ENCODE measurements around the gene KRTAP4-1.
"Not testable (repeated sequence)": the region's sequence is repeated elsewhere in the genome, so short reads cannot be mapped to it uniquely, and the experiment has no call there.

The KRTAP4-1 gene

GRCh38 chr17:41184480-41184961 is at the start of gene KRTAP4-1:
TSS of gene KRTAP4-1 (minus strand) at chr17:41184911. CDS start at chr17:41184854, 57 bp downstream.
- POLR2A ChIA-PET = no interaction called here
- TF ChIP-seq ZNF384 (IDR thresholded peaks at IDR 0.05) = no peak
- TF ChIP-seq PKNOX1 (IDR thresholded peaks at IDR 0.05) = no peak
- no peak for TF ChIP-seq FOXA1 (IDR thresholded peaks at IDR 0.05)
- no peak for TF ChIP-seq CTBP1 (IDR thresholded peaks at IDR 0.05; ENCODE audit: borderline replicate concordance)
- no peak for TF ChIP-seq SP1 (IDR thresholded peaks at IDR 0.05)
- no peak for TF ChIP-seq LEF1 (IDR thresholded peaks at IDR 0.05; ENCODE audit: borderline replicate concordance)
- TF ChIP-seq BHLHE40 (IDR thresholded peaks at IDR 0.05; ENCODE audit: borderline replicate concordance) = no peak
- TF ChIP-seq ARNT (IDR thresholded peaks at IDR 0.05) = no peak
- TF ChIP-seq NFRKB (IDR thresholded peaks at IDR 0.05) = no peak
- no peak for TF ChIP-seq SUZ12 (IDR thresholded peaks at IDR 0.05)
- no peak for TF ChIP-seq HDGF (IDR thresholded peaks at IDR 0.05; ENCODE audit: borderline replicate concordance)
- TF ChIP-seq FOXK2 (IDR thresholded peaks at IDR 0.05) = no peak
- TF ChIP-seq TARDBP (IDR thresholded peaks at IDR 0.05) = no peak
- TF ChIP-seq L3MBTL2 (conservative IDR thresholded peaks at IDR 0.05) = no peak
- no peak for TF ChIP-seq ELF4 (IDR thresholded peaks at IDR 0.05)
- no peak for TF ChIP-seq FOXM1 (IDR thresholded peaks at IDR 0.05; ENCODE audit: borderline replicate concordance)
- CTCF ChIA-PET = no interaction called here
- DNase-seq (ENCODE audit: extremely low spot score) = no peak

- POLR2A ChIA-PET; DNase-seq (ENCODE audit: extremely low spot score): not testable (repeated sequence)
- CTCF ChIA-PET = interaction anchor here (1.0 kb wide), 1 partner anchor 316 kb away, joined by 4 read pairs; no protein-coding TSS in a partner anchor
Observed at GRCh38 chr17:41232399-41233105, 47.8 kb upstream of the KRTAP4-1 start, which contains the start of gene KRTAP9-3. TSS of gene KRTAP9-3 (plus strand) at chr17:41232449. CDS start at chr17:41232502, 53 bp downstream.

GRCh38 chr17:41231731-41232130 is 47.0 kb upstream of the KRTAP4-1 start:
- CTCF ChIA-PET = no interaction called here
- TF ChIP-seq NFRKB (IDR thresholded peaks at IDR 0.05) (no peak), CTBP1 (IDR thresholded peaks at IDR 0.05; ENCODE audit: borderline replicate concordance) (no peak), BHLHE40 (IDR thresholded peaks at IDR 0.05; ENCODE audit: borderline replicate concordance) (no peak), ARNT (IDR thresholded peaks at IDR 0.05) (no peak), FOXM1 (IDR thresholded peaks at IDR 0.05; ENCODE audit: borderline replicate concordance) (no peak), ELF4 (IDR thresholded peaks at IDR 0.05) (no peak), LEF1 (IDR thresholded peaks at IDR 0.05; ENCODE audit: borderline replicate concordance) (no peak), TARDBP (IDR thresholded peaks at IDR 0.05) (no peak), ZNF384 (IDR thresholded peaks at IDR 0.05) (no peak), HDGF (IDR thresholded peaks at IDR 0.05; ENCODE audit: borderline replicate concordance) (no peak)
- DNase-seq (ENCODE audit: extremely low spot score) = no peak
- POLR2A ChIA-PET = no interaction called here

GRCh38 chr17:41230094-41230493 is 45.4 kb upstream of the KRTAP4-1 start:
- DNase-seq (ENCODE audit: extremely low spot score) = no peak
- CTCF ChIA-PET = interaction anchor here (1.3 kb wide), 1 partner anchor 458 kb away, joined by 3 read pairs; the partner anchor contains the start of gene EIF1
- POLR2A ChIA-PET = no interaction called here
- TF ChIP-seq LEF1 (IDR thresholded peaks at IDR 0.05; ENCODE audit: borderline replicate concordance) = no peak
- no peak for TF ChIP-seq TARDBP (IDR thresholded peaks at IDR 0.05)
- TF ChIP-seq NFRKB (IDR thresholded peaks at IDR 0.05) = no peak
- no peak for TF ChIP-seq BHLHE40 (IDR thresholded peaks at IDR 0.05; ENCODE audit: borderline replicate concordance)
- no peak for TF ChIP-seq SP1 (IDR thresholded peaks at IDR 0.05)
- TF ChIP-seq PKNOX1 (IDR thresholded peaks at IDR 0.05) = no peak
- no peak for TF ChIP-seq HDGF (IDR thresholded peaks at IDR 0.05; ENCODE audit: borderline replicate concordance)
- TF ChIP-seq ZNF384 (IDR thresholded peaks at IDR 0.05) = no peak
- no peak for TF ChIP-seq FOXM1 (IDR thresholded peaks at IDR 0.05; ENCODE audit: borderline replicate concordance)
- TF ChIP-seq CTBP1 (IDR thresholded peaks at IDR 0.05; ENCODE audit: borderline replicate concordance) = no peak

- POLR2A ChIA-PET; DNase-seq (ENCODE audit: extremely low spot score); CTCF ChIA-PET: not testable (repeated sequence)
Observed at GRCh38 chr17:41226598-41227095, 41.9 kb upstream of the KRTAP4-1 start, which contains the start of gene KRTAP9-2. TSS of gene KRTAP9-2 (plus strand) at chr17:41226648. CDS start at chr17:41226655, 7 bp downstream.

GRCh38 chr17:41226051-41226450 is 41.3 kb upstream of the KRTAP4-1 start:
- TF ChIP-seq CTBP1 (IDR thresholded peaks at IDR 0.05; ENCODE audit: borderline replicate concordance) (no peak), ARNT (IDR thresholded peaks at IDR 0.05) (no peak), ELF4 (IDR thresholded peaks at IDR 0.05) (no peak), SP1 (IDR thresholded peaks at IDR 0.05) (no peak), SUZ12 (IDR thresholded peaks at IDR 0.05) (no peak), FOXA1 (IDR thresholded peaks at IDR 0.05) (no peak)
- DNase-seq (ENCODE audit: extremely low spot score) = no peak
- CTCF ChIA-PET = no interaction called here
- POLR2A ChIA-PET = no interaction called here

- DNase-seq (ENCODE audit: extremely low spot score) = no peak
- ChIA-PET POLR2A (no interaction called here), CTCF (no interaction called here)
- TF ChIP-seq FOXM1 (IDR thresholded peaks at IDR 0.05; ENCODE audit: borderline replicate concordance) (no peak), NFRKB (IDR thresholded peaks at IDR 0.05) (no peak), FOXA1 (IDR thresholded peaks at IDR 0.05) (no peak), SUZ12 (IDR thresholded peaks at IDR 0.05) (no peak), L3MBTL2 (conservative IDR thresholded peaks at IDR 0.05) (no peak), PKNOX1 (IDR thresholded peaks at IDR 0.05) (no peak), LEF1 (IDR thresholded peaks at IDR 0.05; ENCODE audit: borderline replicate concordance) (no peak), ELF4 (IDR thresholded peaks at IDR 0.05) (no peak), ZNF384 (IDR thresholded peaks at IDR 0.05) (no peak), FOXK2 (IDR thresholded peaks at IDR 0.05) (no peak), BHLHE40 (IDR thresholded peaks at IDR 0.05; ENCODE audit: borderline replicate concordance) (no peak), HDGF (IDR thresholded peaks at IDR 0.05; ENCODE audit: borderline replicate concordance) (no peak), TARDBP (IDR thresholded peaks at IDR 0.05) (no peak), SP1 (IDR thresholded peaks at IDR 0.05) (no peak), CTBP1 (IDR thresholded peaks at IDR 0.05; ENCODE audit: borderline replicate concordance) (no peak), ARNT (IDR thresholded peaks at IDR 0.05) (no peak)
Observed at GRCh38 chr17:41223821-41224220, 39.1 kb upstream of the KRTAP4-1 start.

Measured in HEK293T (cell line).